HEK293 (cell line): Measurements from ENCODE around the gene MMUT.

ENCODE experiments used
- CTCF ChIA-PET: fragments of 350-600 bp; formaldehyde crosslinking; extraction: SDS; loops from one replicate; lab custom pipeline; 2021; ENCODE audit warnings: antibody characterized with exemption; lab: Yijun Ruan, JAX
- POLR2A ChIA-PET: fragments of 300-600 bp; formaldehyde crosslinking; extraction: SDS; loops from one replicate; lab custom pipeline; 2020; ENCODE audit warnings: antibody characterized with exemption, inconsistent platforms; lab: Yijun Ruan, JAX
- H3K27ac ChIP-seq: fragments of 200-500 bp; sonication (Bioruptor generic); 2 replicates; pipeline ENCODE4 v1.5.1; 2014; ENCODE audit warnings: low read depth, low read length, control low read depth, inconsistent platforms; ENCODE audit errors: extremely low read depth
- H3K36me3 ChIP-seq, 2 experiments: fragments of 200-500 bp in 1 of 2; sonication (Bioruptor generic) in 1 of 2; 1 replicate in 1 of 2; 2 replicates in 1 of 2; pipeline ENCODE4 v1.5.1; 2014 to 2017; ENCODE audit warnings: inconsistent platforms in 2 of 2, low read length in 2 of 2; ENCODE audit not compliant: control insufficient read depth in 2 of 2, insufficient read depth in 1 of 2
- H3K4me1 ChIP-seq: fragments of 200-500 bp; sonication (Bioruptor generic); 2 replicates; pipeline ENCODE4 v1.5.1; 2014; ENCODE audit warnings: mild to moderate bottlenecking, low read length, inconsistent platforms; ENCODE audit not compliant: control insufficient read depth, insufficient read depth
- H3K4me3 ChIP-seq: 2 replicates; pipeline ENCODE4 v1.5.1; 2011; ENCODE audit warnings: low read depth, mild to moderate bottlenecking, control low read depth, low read length, moderate library complexity
- H3K9me3 ChIP-seq: fragments of 200-500 bp; sonication (Bioruptor generic); 2 replicates; pipeline ENCODE4 v1.5.1; 2014; ENCODE audit warnings: low read depth, low read length, inconsistent platforms; ENCODE audit not compliant: control insufficient read depth, insufficient read depth
- GLI4 ChIP-seq: fragments of 450-650 bp; formaldehyde crosslinking; IDR thresholded peaks from 2 replicates; pipeline ENCODE4 v1.5.1; 2016; ENCODE audit warnings: missing biosample characterization, missing genetic modification characterization
- IKZF3 ChIP-seq: fragments of 450-650 bp; IDR thresholded peaks from 2 replicates; pipeline ENCODE4 v1.5.0; 2018; ENCODE audit warnings: missing biosample characterization, mild to moderate bottlenecking, missing genetic modification characterization, moderate library complexity
- SCRT1 ChIP-seq: fragments of 450-650 bp; formaldehyde crosslinking; IDR thresholded peaks from 2 replicates; pipeline ENCODE4 v1.5.1; 2016; ENCODE audit warnings: missing biosample characterization, missing genetic modification characterization, borderline replicate concordance
- ZBTB10 ChIP-seq: fragments of 450-650 bp; formaldehyde crosslinking; IDR thresholded peaks from 2 replicates; pipeline ENCODE4 v1.5.1; 2016; ENCODE audit warnings: missing biosample characterization, missing genetic modification characterization
- ZNF133 ChIP-seq: fragments of 450-650 bp; formaldehyde crosslinking; IDR thresholded peaks from 2 replicates; pipeline ENCODE4 v1.5.1; 2016; ENCODE audit warnings: missing biosample characterization, missing genetic modification characterization
- ZNF146 ChIP-seq: fragments of 450-650 bp; formaldehyde crosslinking; IDR thresholded peaks from 2 replicates; pipeline ENCODE4 v1.5.1; 2016; ENCODE audit warnings: missing biosample characterization, missing genetic modification characterization
- ZNF16 ChIP-seq: fragments of 450-650 bp; formaldehyde crosslinking; IDR thresholded peaks from 2 replicates; pipeline ENCODE4 v1.5.1; 2016; ENCODE audit warnings: low read depth, missing biosample characterization, missing genetic modification characterization
- ZNF18 ChIP-seq: fragments of 450-650 bp; formaldehyde crosslinking; IDR thresholded peaks from 2 replicates; pipeline ENCODE4 v1.5.1; 2016; ENCODE audit warnings: missing biosample characterization, missing genetic modification characterization
- ZNF2 ChIP-seq: fragments of 450-650 bp; formaldehyde crosslinking; IDR thresholded peaks from 2 replicates; pipeline ENCODE4 v1.5.1; 2016; ENCODE audit warnings: missing biosample characterization, missing genetic modification characterization
- ZNF26 ChIP-seq: fragments of 450-650 bp; formaldehyde crosslinking; IDR thresholded peaks from 2 replicates; pipeline ENCODE4 v1.5.1; 2016; ENCODE audit warnings: missing biosample characterization, missing genetic modification characterization
- ZNF311 ChIP-seq: fragments of 450-650 bp; formaldehyde crosslinking; IDR thresholded peaks from 2 replicates; pipeline ENCODE4 v1.5.1; 2017; ENCODE audit warnings: missing biosample characterization, missing genetic modification characterization, borderline replicate concordance
- ZNF335 ChIP-seq: fragments of 450-650 bp; formaldehyde crosslinking; conservative IDR thresholded peaks from 2 replicates; pipeline ENCODE4 v1.5.1; 2016; ENCODE audit warnings: missing biosample characterization, missing genetic modification characterization
- ZNF350 ChIP-seq: fragments of 450-650 bp; formaldehyde crosslinking; IDR thresholded peaks from 2 replicates; pipeline ENCODE4 v1.5.0; 2017; ENCODE audit warnings: missing biosample characterization, mild to moderate bottlenecking, missing genetic modification characterization
- ZNF394 ChIP-seq: fragments of 450-650 bp; formaldehyde crosslinking; IDR thresholded peaks from 2 replicates; pipeline ENCODE4 v1.5.1; 2016; ENCODE audit warnings: missing biosample characterization, missing genetic modification characterization, mild to moderate bottlenecking, moderate library complexity, borderline replicate concordance
- ZNF416 ChIP-seq: fragments of 450-650 bp; formaldehyde crosslinking; IDR thresholded peaks from 2 replicates; pipeline ENCODE4 v1.5.1; 2016; ENCODE audit warnings: missing biosample characterization, missing genetic modification characterization
- ZNF48 ChIP-seq: fragments of 450-650 bp; formaldehyde crosslinking; IDR thresholded peaks from 2 replicates; pipeline ENCODE4 v1.5.1; 2016; ENCODE audit warnings: missing biosample characterization, missing genetic modification characterization
- ZNF510 ChIP-seq: fragments of 450-650 bp; formaldehyde crosslinking; IDR thresholded peaks from 2 replicates; pipeline ENCODE4 v1.5.1; 2018; ENCODE audit warnings: mild to moderate bottlenecking, missing genetic modification characterization, missing biosample characterization; ENCODE audit not compliant: insufficient replicate concordance
- ZNF580 ChIP-seq: fragments of 450-650 bp; formaldehyde crosslinking; IDR thresholded peaks from 2 replicates; pipeline ENCODE4 v1.5.1; 2016; ENCODE audit warnings: missing biosample characterization, missing genetic modification characterization
- ZNF624 ChIP-seq: fragments of 450-650 bp; formaldehyde crosslinking; IDR thresholded peaks from 2 replicates; pipeline ENCODE4 v1.5.1; 2017; ENCODE audit warnings: missing biosample characterization, missing genetic modification characterization
- ZNF692 ChIP-seq: fragments of 450-650 bp; formaldehyde crosslinking; IDR thresholded peaks from 2 replicates; pipeline ENCODE4 v1.5.1; 2016; ENCODE audit warnings: missing biosample characterization, missing genetic modification characterization
- ZNF707 ChIP-seq: fragments of 450-650 bp; formaldehyde crosslinking; IDR thresholded peaks from 2 replicates; pipeline ENCODE4 v1.5.1; 2016; ENCODE audit warnings: missing biosample characterization, missing genetic modification characterization
- ZNF785 ChIP-seq: fragments of 450-650 bp; formaldehyde crosslinking; IDR thresholded peaks from 2 replicates; pipeline ENCODE4 v1.5.1; 2016; ENCODE audit warnings: missing biosample characterization, missing genetic modification characterization
- ZNF837 ChIP-seq: fragments of 450-650 bp; formaldehyde crosslinking; IDR thresholded peaks from 2 replicates; pipeline ENCODE4 v1.5.1; 2016; ENCODE audit warnings: missing biosample characterization, missing genetic modification characterization
- ZNF843 ChIP-seq: fragments of 450-650 bp; formaldehyde crosslinking; IDR thresholded peaks from 2 replicates; pipeline ENCODE4 v1.5.1; 2016; ENCODE audit warnings: missing biosample characterization, missing genetic modification characterization

Gene MMUT

GRCh38 chr6:49415358-49415757, 47.7 kb downstream of the MMUT start:
- ChIA-PET POLR2A (no interaction called here), CTCF (no interaction called here)
- no peak overlapping the region for H3K27ac ChIP-seq
- H3K4me3 ChIP-seq = no peak overlapping the region
- no peak for TF ChIP-seq ZNF843 (tag by site-specific recombination)
- no peak for TF ChIP-seq ZNF16 (tag by site-specific recombination)
- TF ChIP-seq ZNF26 (tag by site-specific recombination) = no peak
- TF ChIP-seq ZNF580 (tag by site-specific recombination) = no peak
- TF ChIP-seq ZNF416 (tag by site-specific recombination) = no peak
- no peak for TF ChIP-seq ZNF837
- no peak for TF ChIP-seq ZNF624 (tag by site-specific recombination)
- no peak for TF ChIP-seq GLI4 (tag by site-specific recombination)
- TF ChIP-seq IKZF3 (tag by site-specific recombination) = no peak
- no peak for TF ChIP-seq ZNF146 (tag by site-specific recombination)
- no peak for TF ChIP-seq ZNF394 (tag by site-specific recombination)
- TF ChIP-seq ZNF133 = no peak
- no peak for TF ChIP-seq ZNF335 (tag by site-specific recombination)
- TF ChIP-seq ZNF311 = no peak
- no peak for TF ChIP-seq ZNF18 (tag by site-specific recombination)
- no peaks in the 10 kb centered on the region for H3K4me1 ChIP-seq
- no peaks in the 10 kb centered on the region for H3K9me3 ChIP-seq
- H3K36me3 ChIP-seq = no peaks in the 10 kb centered on the region

GRCh38 chr6:49410564-49410963, 52.5 kb downstream of the MMUT start:
- H3K9me3 ChIP-seq = no peaks in the 10 kb centered on the region
- TF ChIP-seq ZNF707 (tag by site-specific recombination) = no peak
- no peak for TF ChIP-seq ZNF785 (tag by site-specific recombination)
- no peak for TF ChIP-seq ZNF510 (tag by site-specific recombination)
- TF ChIP-seq SCRT1 (tag by site-specific recombination) = no peak
- TF ChIP-seq ZNF48 (tag by site-specific recombination) = no peak
- TF ChIP-seq ZNF692 (tag by site-specific recombination) = no peak
- no peak for TF ChIP-seq ZNF2 (tag by site-specific recombination)
- no peak for TF ChIP-seq ZBTB10
- TF ChIP-seq ZNF16 (tag by site-specific recombination) = no peak
- TF ChIP-seq ZNF350 (tag by site-specific recombination) = no peak
- TF ChIP-seq, all 188 proteins: peak for 0
- Histone ChIP-seq H3K27ac (no peak overlapping the region), H3K4me1 (no peaks in the 10 kb centered on the region), H3K36me3 (no peaks in the 10 kb centered on the region), H3K4me3 (no peak overlapping the region)
- POLR2A ChIA-PET = no interaction called here
- CTCF ChIA-PET = interaction anchor here (0.6 to 4.5 kb wide), 34 partner anchors 8 to 1623 kb away, joined by 3 to 31 read pairs (median 4); no protein-coding TSS in a partner anchor
